Tibial nerve (tissue), 4 donors: ENCODE measurements around the gene PGM5.
"Not testable (repeated sequence)": the region's sequence is repeated elsewhere in the genome, so short reads cannot be mapped to it uniquely, and the experiment has no call there.

Experiments
- CTCF ChIP-seq, 5 experiments: fragments of 200-600 bp in 3 of 5; fragments of 450-650 bp in 2 of 5; sonication (generic) in 3 of 5; IDR thresholded peaks; one replicate each; pipeline ENCODE4 v1.5.1; 2016 to 2019; ENCODE audit warnings: antibody characterized with exemption in 5 of 5, mild to moderate bottlenecking in 3 of 5, moderate library complexity in 2 of 5
- EP300 ChIP-seq, 2 donors: sonication (generic); formaldehyde crosslinking; IDR thresholded peaks; one replicate each; pipeline ENCODE4 v1.6.1; 2017; ENCODE audit warnings: antibody characterized with exemption in 2 of 2, mild to moderate bottlenecking in 1 of 2
- POLR2A ChIP-seq, 2 donors: fragments of 450-650 bp; IDR thresholded peaks; one replicate each; pipeline ENCODE4 v1.6.1; 2017; ENCODE audit warnings: antibody characterized with exemption in 2 of 2, mild to moderate bottlenecking in 2 of 2, moderate library complexity in 2 of 2

DNA sequence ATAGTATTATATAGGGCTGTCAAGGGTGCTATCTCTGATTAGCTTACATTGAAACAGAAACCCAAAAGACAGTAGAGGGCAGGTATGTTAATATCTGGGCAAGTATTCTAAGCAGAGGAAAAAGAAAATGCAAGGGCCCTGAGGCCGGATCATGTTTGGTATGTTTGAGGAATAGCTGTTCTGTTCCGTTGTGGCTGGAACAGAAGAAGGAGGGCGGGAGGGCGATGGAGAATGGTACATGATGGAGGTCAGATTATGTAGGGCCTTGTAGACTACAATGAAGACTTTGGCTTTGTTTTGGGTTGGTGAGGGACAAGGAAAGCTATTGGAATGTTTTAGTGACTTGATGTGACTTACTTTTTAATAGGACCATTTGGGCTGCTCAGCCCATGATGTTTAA is 19.4 kb downstream of the PGM5 start:
- not testable (repeated sequence) for TF ChIP-seq POLR2A, CTCF, EP300 (IDR thresholded peaks at IDR 0.05)
